Mesodermal cell (in vitro differentiated cells): ENCODE data around the gene ACOT9.
"Not testable (repeated sequence)": the region's sequence is repeated elsewhere in the genome, so short reads cannot be mapped to it uniquely, and the experiment has no call there.

Experiments used
- H3K27ac ChIP-seq: 2 replicates; pipeline ENCODE4 v1.7.0; 2013; ENCODE audit warnings: mild to moderate bottlenecking, low read depth, low read length, moderate library complexity; ENCODE audit not compliant: severe bottlenecking
- H3K36me3 ChIP-seq: 2 replicates; pipeline ENCODE4 v1.7.1; 2013; ENCODE audit warnings: mild to moderate bottlenecking, low read length, moderate library complexity; ENCODE audit not compliant: control insufficient read depth, insufficient read depth
- H3K4me1 ChIP-seq: one replicate; pipeline ENCODE4 v1.7.1; 2013; ENCODE audit warnings: mild to moderate bottlenecking, low read length; ENCODE audit not compliant: insufficient read depth, control insufficient read depth, poor library complexity, severe bottlenecking
- H3K4me3 ChIP-seq: 2 replicates; pipeline ENCODE4 v1.7.0; 2013; ENCODE audit warnings: low read length, control low read depth, mild to moderate bottlenecking; ENCODE audit not compliant: insufficient read depth, poor library complexity, severe bottlenecking; ENCODE audit errors: extremely low read depth
- H3K9me3 ChIP-seq: 2 replicates; pipeline ENCODE4 v1.7.1; 2013; ENCODE audit warnings: mild to moderate bottlenecking, low read length, moderate library complexity; ENCODE audit not compliant: control insufficient read depth
- WGBS, 2 experiments: methylation state at CpG; one replicate each; pipeline ENCODE4 v1.1.5; 2013; ENCODE audit warnings: missing lambda C conversion rate in 2 of 2; ENCODE audit not compliant: insufficient coverage in 2 of 2; 5-methylcytosine and 5-hydroxymethylcytosine counted together

Gene ACOT9

GRCh38 chrX:23783589-23784469, 40.8 kb upstream of the ACOT9 start:
- H3K9me3 ChIP-seq, result no peaks in the 10 kb centered on the region
- peaks cover 7% of the 10 kb centered on the region for H3K36me3 ChIP-seq
- H3K4me1 ChIP-seq, result peaks cover 5% of the 10 kb centered on the region
- peak overlapping the region; percentile 50 for H3K4me3 ChIP-seq
- 10 to 39% methylated on average over 6 to 9 of the region's 21 CpGs for WGBS, 2 experiments
- no peak overlapping the region for H3K27ac ChIP-seq

DNA sequence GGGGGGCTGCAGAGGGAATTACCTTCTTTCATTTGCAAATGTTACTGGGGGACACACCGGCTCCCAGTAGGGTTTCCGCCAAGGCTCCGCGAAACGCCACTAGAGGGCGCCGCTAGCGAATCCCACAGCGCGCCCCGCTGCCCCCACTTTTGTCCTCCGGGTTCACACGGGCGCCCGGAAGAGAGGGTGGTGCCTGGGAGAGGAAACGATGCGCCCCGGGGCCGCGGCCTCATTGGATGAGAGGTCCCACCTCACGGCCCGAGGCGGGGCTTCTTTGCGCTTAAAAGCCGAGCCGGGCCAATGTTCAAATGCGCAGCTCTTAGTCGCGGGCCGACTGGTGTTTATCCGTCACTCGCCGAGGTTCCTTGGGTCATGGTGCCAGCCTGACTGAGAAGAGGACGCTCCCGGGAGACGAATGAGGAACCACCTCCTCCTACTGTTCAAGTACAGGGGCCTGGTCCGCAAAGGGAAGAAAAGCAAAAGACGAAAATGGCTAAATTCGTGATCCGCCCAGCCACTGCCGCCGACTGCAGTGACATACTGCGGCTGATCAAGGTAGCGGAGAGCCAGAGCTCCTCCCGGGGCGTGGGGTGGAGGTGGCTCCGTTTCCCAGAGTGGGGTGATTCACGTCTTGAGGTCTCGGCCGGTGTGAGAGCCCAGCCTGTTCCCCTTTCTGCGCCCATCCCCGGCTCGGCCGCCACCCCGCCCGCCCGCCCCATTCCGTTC, 40.0 kb upstream of the ACOT9 start, which contains the start of gene SAT1:
Gene SAT1, plus strand, starts transcription at position 311 of the 726 bp plus-strand sequence. Its CDS starts 179 bp downstream, at position 490.
- Histone ChIP-seq H3K4me3 (peak within 1 kb of the TSS; percentile 50), H3K27ac (peak within 1 kb of the TSS; percentile 49), H3K9me3 (no peaks in the 10 kb centered on the region), H3K36me3 (peaks cover 7% of the 10 kb centered on the region), H3K4me1 (peaks cover 5% of the 10 kb centered on the region)
- WGBS, 2 experiments, result 0 to 1% methylated on average over 2 to 21 of the region's 58 CpGs

DNA sequence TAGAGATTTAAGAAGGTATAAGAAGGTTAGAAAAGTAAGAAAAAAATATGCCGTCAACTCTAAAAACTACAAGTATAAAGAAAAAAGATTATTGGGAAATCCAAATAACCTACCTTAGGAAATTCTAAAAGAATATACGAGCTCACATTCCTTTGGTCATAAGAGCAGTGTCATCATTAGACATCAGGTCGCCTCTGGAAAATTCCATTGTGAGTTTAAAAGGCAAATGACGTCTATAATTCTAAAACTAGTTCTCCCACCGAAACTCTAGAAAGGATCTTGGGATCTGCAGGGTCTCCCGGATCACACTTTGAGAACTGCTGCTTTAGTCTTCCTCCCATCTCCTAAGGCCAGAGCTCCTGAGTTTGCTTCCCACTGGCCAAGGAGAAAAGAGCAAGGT, 39.4 kb upstream of the ACOT9 start:
- WGBS, 2 experiments, result 70% methylated on average over 3 of the region's 6 CpGs; no CpG with 5 or more reads in 1 of the 2 experiments
- H3K4me3 ChIP-seq, result no peak overlapping the region
- peaks cover 5% of the 10 kb centered on the region for H3K4me1 ChIP-seq
- H3K9me3 ChIP-seq, result no peaks in the 10 kb centered on the region
- H3K36me3 ChIP-seq, result peaks cover 7% of the 10 kb centered on the region
- no peak overlapping the region for H3K27ac ChIP-seq

DNA sequence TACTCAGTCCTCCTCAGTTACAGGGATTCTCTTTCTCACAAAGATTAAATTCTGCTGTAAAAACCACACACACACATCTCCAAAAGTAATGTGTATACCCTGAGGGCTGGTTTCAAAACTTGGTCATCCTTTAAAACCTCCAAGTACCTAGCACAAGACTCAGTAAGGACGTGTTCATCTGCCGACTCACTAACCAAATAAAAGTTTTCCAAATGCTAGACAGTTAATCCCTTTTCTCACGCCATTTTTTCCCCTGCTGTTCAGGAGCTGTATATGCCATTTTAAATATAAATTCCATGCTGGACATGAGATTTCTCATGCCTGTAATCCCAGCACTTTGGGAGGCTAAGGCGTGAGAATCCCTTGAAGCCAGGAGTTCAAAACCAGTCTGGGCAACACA, 35.9 kb upstream of the ACOT9 start:
- Histone ChIP-seq H3K4me3 (no peak overlapping the region), H3K9me3 (no peaks in the 10 kb centered on the region), H3K4me1 (peaks cover 5% of the 10 kb centered on the region), H3K27ac (no peak overlapping the region), H3K36me3 (no peaks in the 10 kb centered on the region)
- 90 to 100% methylated on average over 1 to 2 of the region's 4 CpGs for WGBS, 2 experiments

GRCh38 chrX:23776363-23776762, 33.3 kb upstream of the ACOT9 start:
- no peaks in the 10 kb centered on the region for H3K9me3 ChIP-seq
- WGBS, 2 experiments, result no CpG with 5 or more reads among the region's 3 CpGs
- no peak overlapping the region for H3K4me3 ChIP-seq
- peaks cover 4% of the 10 kb centered on the region for H3K4me1 ChIP-seq
- H3K36me3 ChIP-seq, result no peaks in the 10 kb centered on the region
- no peak overlapping the region for H3K27ac ChIP-seq

DNA sequence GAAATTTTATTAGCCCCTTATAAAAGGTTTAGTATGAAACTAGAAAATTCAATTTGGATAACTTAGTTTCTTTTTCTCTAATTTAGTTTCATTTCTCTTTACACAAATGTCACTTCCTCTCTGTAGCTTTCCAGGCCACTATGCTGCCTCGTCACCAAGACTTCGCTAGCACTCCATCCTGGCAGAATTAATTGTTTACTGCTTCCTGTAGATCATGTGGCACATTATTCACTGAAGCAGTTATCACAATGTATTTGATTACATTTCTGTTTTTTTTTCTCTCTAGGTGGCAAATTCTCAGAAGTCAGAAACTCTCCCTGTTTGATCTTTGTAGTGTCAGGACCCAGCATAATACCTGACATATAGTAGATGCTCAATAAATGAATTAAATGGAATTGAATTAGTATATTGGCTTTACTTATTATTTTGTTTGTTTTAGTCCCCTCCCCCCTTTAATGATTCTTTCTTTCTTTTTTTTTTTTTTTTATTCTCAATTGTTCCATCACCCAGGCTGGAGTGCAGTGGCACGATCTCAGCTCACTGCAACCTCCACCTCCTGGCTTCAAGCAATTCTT, 30.6 kb upstream of the ACOT9 start:
- no peaks in the 10 kb centered on the region for H3K36me3 ChIP-seq
- H3K27ac ChIP-seq, result no peak overlapping the region
- no peaks in the 10 kb centered on the region for H3K9me3 ChIP-seq
- no peak overlapping the region for H3K4me3 ChIP-seq
- WGBS, 2 experiments, result 80% methylated on average over 1 of the region's 3 CpGs; no CpG with 5 or more reads in 1 of the 2 experiments
- no peaks in the 10 kb centered on the region for H3K4me1 ChIP-seq

GRCh38 chrX:23771086-23771485, 28.0 kb upstream of the ACOT9 start:
- not testable (repeated sequence) for H3K27ac ChIP-seq, H3K36me3 ChIP-seq, H3K4me1 ChIP-seq, H3K9me3 ChIP-seq, H3K4me3 ChIP-seq
- WGBS, 2 experiments, result 88 to 98% methylated on average over 3 to 5 of the region's 7 CpGs

GRCh38 chrX:23770142-23770541, 27.1 kb upstream of the ACOT9 start:
- Histone ChIP-seq H3K9me3 (no peaks in the 10 kb centered on the region), H3K4me3 (no peak overlapping the region), H3K4me1 (no peaks in the 10 kb centered on the region), H3K36me3 (no peaks in the 10 kb centered on the region), H3K27ac (no peak overlapping the region)
- WGBS, 2 experiments, result no CpG with 5 or more reads among the region's 2 CpGs

DNA sequence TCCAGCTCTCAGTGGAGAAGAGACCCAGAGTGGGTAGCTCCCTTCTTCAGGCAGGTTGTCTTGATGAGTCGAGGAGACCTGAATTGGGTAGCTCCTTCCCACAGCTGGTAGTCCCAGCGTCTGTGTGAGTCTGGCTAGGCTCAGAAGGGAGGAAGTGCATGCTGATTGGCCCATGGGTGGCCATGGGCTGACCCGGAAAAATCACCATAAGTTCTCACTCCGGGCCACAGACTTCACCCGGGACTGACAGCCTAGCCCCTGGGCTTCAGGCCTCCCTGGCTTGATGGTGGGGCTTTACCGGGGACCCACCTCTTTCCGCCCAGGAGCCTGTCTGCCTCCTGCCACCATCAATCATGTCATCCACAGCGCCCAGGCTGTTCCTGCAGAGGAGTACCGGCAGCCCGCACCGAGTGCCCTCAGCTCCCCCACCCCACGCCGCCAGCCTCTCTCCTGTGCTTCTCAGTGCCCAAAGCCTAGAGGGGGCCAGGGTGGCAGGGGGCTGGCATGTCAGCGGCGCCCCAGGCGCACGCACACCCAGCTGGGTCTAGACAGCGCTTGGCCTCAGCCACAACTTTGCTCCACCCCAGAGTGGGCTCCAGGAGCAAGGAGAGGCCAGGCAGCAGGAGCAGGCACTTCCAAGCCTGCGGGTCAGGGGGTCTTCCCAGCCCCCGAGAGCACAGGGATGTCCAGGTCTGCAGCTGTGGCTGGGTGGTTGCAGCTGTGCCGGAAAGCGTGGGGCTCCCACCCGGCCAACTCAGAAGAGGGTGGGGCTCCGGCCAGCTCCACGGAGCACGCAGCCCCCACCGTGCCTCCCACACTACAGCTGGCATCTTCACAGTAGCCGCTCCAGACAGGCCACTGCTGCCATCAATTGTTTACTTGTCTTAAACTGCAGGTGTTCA, 23.8 kb upstream of the ACOT9 start:
- 85 to 92% methylated on average over 9 to 16 of the region's 28 CpGs for WGBS, 2 experiments

GRCh38 chrX:23765868-23766267, 22.8 kb upstream of the ACOT9 start:
- Histone ChIP-seq H3K27ac (no peak overlapping the region), H3K9me3 (no peaks in the 10 kb centered on the region), H3K4me3 (no peak overlapping the region), H3K36me3 (no peaks in the 10 kb centered on the region), H3K4me1 (no peaks in the 10 kb centered on the region)
- WGBS, 2 experiments, result 84 to 86% methylated on average over 3 to 11 of the region's 16 CpGs

More for the DNA sequence above, 23.8 kb upstream of the ACOT9 start:
- Histone ChIP-seq H3K9me3 (no peaks in the 10 kb centered on the region), H3K36me3 (no peaks in the 10 kb centered on the region), H3K27ac (no peak overlapping the region), H3K4me3 (no peak overlapping the region), H3K4me1 (no peaks in the 10 kb centered on the region)
